GM12865 (cell line): ENCODE measurements around the gene NUDT22.

Experiments used
- DNase-seq: peaks from one replicate; pipeline ENCODE4 v3.0.0; 2010; ENCODE audit warnings: low read depth
- H3K4me3 ChIP-seq: 2 replicates; pipeline ENCODE4 v1.5.1; 2011; ENCODE audit warnings: mild to moderate bottlenecking, low read depth, low read length, control low read depth
- CTCF ChIP-seq: IDR thresholded peaks from 2 replicates; pipeline ENCODE4 v1.5.1; 2011; ENCODE audit warnings: low read length, control low read depth, low read depth, inconsistent platforms; ENCODE audit not compliant: insufficient read depth; ENCODE audit errors: missing control alignments

Gene NUDT22

GRCh38 chr11:64275841-64276240 lies 49.8 kb downstream of the NUDT22 start:
- TF ChIP-seq CTCF, result no peak
- no peak for DNase-seq
- H3K4me3 ChIP-seq, result no peak overlapping the region

GRCh38 chr11:64276653-64277431 lies 50.8 kb downstream of the NUDT22 start:
- H3K4me3 ChIP-seq, result no peak overlapping the region
- no peak for TF ChIP-seq CTCF
- DNase-seq, result no peak

- no peak for DNase-seq
- no peak overlapping the region for H3K4me3 ChIP-seq
- TF ChIP-seq CTCF, result no peak
Measured at GRCh38 chr11:64278576-64279190, 52.6 kb downstream of the NUDT22 start.
